Fibroblast of lung (primary cell): Measurements from ENCODE around the gene CNN3. TPM values are rescaled to one million over a fixed set of nuclear protein-coding genes. Genes with fewer than 3 reads are reported as not detected.

Experiments
- DNase-seq, 2 donors: peaks; one replicate each; pipeline versions ENCODE4 v3.0.0 to v3.0.0-alpha.2; 2010; ENCODE audit warnings: low read depth in 2 of 2
- H2AFZ ChIP-seq: 2 replicates; pipeline ENCODE4 v1.5.1; 2012; ENCODE audit warnings: low read length, control low read depth, inconsistent platforms
- H3K27ac ChIP-seq: 2 replicates; pipeline ENCODE4 v1.5.1; 2011; ENCODE audit warnings: low read length, control low read depth; ENCODE audit not compliant: insufficient read depth
- H3K27me3 ChIP-seq: 2 replicates; pipeline ENCODE4 v1.5.1; 2011; ENCODE audit warnings: mild to moderate bottlenecking, low read length; ENCODE audit not compliant: control insufficient read depth, insufficient read depth
- H3K36me3 ChIP-seq: 2 replicates; pipeline ENCODE4 v1.5.1; 2011; ENCODE audit warnings: low read length; ENCODE audit not compliant: control insufficient read depth, insufficient read depth
- H3K4me1 ChIP-seq: 2 replicates; pipeline ENCODE4 v1.5.1; 2011; ENCODE audit warnings: low read length; ENCODE audit not compliant: control insufficient read depth, insufficient read depth; ENCODE audit errors: extremely low read depth
- H3K4me2 ChIP-seq: 2 replicates; pipeline ENCODE4 v1.5.1; 2011; ENCODE audit warnings: low read length, control low read depth; ENCODE audit not compliant: insufficient read depth; ENCODE audit errors: extremely low read depth
- H3K4me3 ChIP-seq, 4 experiments: fragments of 200-600 bp in 1 of 4; sonication (generic) in 1 of 4; replicated peaks in 1 of 4; 2 replicates each; pipeline ENCODE4 v1.5.1; 2011 to 2016; ENCODE audit warnings: low read length in 4 of 4, low read depth in 3 of 4, mild to moderate bottlenecking in 3 of 4, control low read depth in 2 of 4, inconsistent platforms in 1 of 4, mixed read lengths in 1 of 4; ENCODE audit not compliant: insufficient read depth in 1 of 4; ENCODE audit errors: control extremely low read depth in 1 of 4
- H3K79me2 ChIP-seq: 2 replicates; pipeline ENCODE4 v1.5.1; 2012; ENCODE audit warnings: mild to moderate bottlenecking, low read length, inconsistent platforms; ENCODE audit not compliant: control insufficient read depth, insufficient read depth
- H3K9ac ChIP-seq: 2 replicates; pipeline ENCODE4 v1.5.1; 2011; ENCODE audit warnings: mild to moderate bottlenecking, low read length, control low read depth; ENCODE audit not compliant: insufficient read depth
- H3K9me3 ChIP-seq: 2 replicates; pipeline ENCODE4 v1.5.1; 2012; ENCODE audit warnings: low read depth, low read length; ENCODE audit not compliant: control insufficient read depth, insufficient read depth
- H4K20me1 ChIP-seq: 2 replicates; pipeline ENCODE4 v1.5.1; 2011; ENCODE audit warnings: low read length; ENCODE audit not compliant: control insufficient read depth, insufficient read depth; ENCODE audit errors: extremely low read depth
- EZH2 ChIP-seq: IDR thresholded peaks from 2 replicates; pipeline ENCODE4 v1.5.1; 2012; ENCODE audit warnings: low read length, control low read depth, mild to moderate bottlenecking; ENCODE audit errors: missing control alignments
- polyA plus RNA-seq, 2 donors: library from polyadenylated mRNA; depleted of rRNA in 1 of 2; stranded (reverse) in 1 of 2; unstranded in 1 of 2; fragments of >200 nt; gene quantifications; 2 replicates each; pipeline ENCODE4 v1.2.1, GENCODE V29; 2011 to 2012; ENCODE audit warnings: missing spikeins in 1 of 2
- total RNA-seq: library from RNA; depleted of rRNA; stranded (reverse); fragments of >200 nt; gene quantifications from 2 replicates; pipeline ENCODE4 v1.2.1, GENCODE V29; 2014
- TF ChIP-seq, protein P1 (sequence below), 2 donors: IDR thresholded peaks in 1 of 2; conservative IDR thresholded peaks in 1 of 2; 1 replicate in 1 of 2; 2 replicates in 1 of 2; pipeline ENCODE4 v1.5.1; 2011 to 2012; ENCODE audit warnings: low read length in 2 of 2, control low read depth in 1 of 2, inconsistent platforms in 1 of 2, low read depth in 1 of 2, mild to moderate bottlenecking in 1 of 2

Gene CNN3
- total and polyA plus RNA-seq, 2 donors (not counting 1 experiment from before 2014, with no cell fraction given) = 601 to 670 TPM

DNA sequence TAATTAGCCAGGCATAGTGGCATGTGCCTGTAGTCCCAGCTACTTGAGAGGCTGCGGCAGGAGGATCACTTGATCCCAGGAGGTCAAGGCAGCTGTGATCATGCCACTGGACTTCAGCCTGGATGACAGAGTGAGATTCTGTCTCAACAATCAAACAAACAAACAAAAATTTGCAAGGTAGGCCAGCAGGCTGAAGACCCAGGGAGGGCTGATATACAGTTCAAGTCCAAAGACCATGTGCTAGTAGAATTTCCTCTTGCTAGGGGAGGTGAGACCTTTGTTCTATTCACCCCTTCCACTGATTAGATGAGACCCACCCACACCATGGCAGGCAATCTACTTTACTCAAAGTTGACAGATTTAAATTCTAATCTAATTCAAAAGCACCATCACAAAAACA lies 31.2 kb upstream of the CNN3 start:
- no peak overlapping the region for H3K27ac ChIP-seq

DNA sequence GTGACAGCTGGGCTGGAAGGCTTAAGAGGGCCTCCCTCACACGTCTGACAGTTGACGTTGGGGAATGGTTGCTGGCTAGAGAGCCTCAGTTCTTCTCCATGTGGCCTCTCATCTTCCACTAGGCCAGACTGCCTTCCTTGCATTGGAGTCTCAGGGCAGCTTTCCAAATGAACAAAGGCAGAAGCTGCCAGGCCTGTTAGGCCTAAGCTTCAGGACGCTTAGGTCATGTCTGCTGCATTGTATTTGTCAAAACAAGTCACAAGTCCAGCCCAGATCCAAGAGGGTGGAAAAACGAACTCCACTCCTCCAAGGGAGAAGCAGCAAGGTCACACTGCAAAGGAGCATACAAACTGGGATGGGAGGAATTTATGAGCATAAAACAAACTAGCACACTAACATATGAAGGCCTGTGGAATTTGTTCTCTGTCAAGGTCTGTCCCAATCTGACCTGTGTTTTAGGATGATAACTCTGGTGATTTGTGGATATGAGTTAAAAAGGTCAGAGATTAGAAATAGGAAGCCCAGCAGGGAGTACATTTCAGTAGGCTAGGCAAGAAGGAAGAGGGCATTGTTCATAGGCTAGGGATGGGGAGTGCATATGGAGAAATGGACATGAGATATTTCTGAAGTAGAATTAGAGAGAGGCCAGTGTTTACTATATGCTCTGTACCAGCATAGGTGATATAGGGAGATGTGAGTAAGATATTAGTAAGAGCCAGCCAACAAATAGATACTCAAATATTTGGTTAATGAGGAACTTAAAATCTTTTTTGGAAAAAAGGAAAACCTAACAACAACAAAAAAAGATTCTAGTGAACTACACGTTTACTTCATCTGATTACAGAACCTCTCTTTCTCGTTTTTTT lies 29.1 kb upstream of the CNN3 start:
- H3K4me2 ChIP-seq = no peak overlapping the region
- H2AFZ ChIP-seq = no peak overlapping the region
- H3K79me2 ChIP-seq = no peaks in the 10 kb centered on the region
- TF ChIP-seq, protein P1, sequence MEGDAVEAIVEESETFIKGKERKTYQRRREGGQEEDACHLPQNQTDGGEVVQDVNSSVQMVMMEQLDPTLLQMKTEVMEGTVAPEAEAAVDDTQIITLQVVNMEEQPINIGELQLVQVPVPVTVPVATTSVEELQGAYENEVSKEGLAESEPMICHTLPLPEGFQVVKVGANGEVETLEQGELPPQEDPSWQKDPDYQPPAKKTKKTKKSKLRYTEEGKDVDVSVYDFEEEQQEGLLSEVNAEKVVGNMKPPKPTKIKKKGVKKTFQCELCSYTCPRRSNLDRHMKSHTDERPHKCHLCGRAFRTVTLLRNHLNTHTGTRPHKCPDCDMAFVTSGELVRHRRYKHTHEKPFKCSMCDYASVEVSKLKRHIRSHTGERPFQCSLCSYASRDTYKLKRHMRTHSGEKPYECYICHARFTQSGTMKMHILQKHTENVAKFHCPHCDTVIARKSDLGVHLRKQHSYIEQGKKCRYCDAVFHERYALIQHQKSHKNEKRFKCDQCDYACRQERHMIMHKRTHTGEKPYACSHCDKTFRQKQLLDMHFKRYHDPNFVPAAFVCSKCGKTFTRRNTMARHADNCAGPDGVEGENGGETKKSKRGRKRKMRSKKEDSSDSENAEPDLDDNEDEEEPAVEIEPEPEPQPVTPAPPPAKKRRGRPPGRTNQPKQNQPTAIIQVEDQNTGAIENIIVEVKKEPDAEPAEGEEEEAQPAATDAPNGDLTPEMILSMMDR (conservative IDR thresholded peaks at IDR 0.05 in 1 of 2, IDR thresholded peaks at IDR 0.05 in 1 of 2; ENCODE audit: low read depth in 1 of 2, low read length in 2 of 2) = no peak
- no peak for TF ChIP-seq EZH2
- H3K4me3 ChIP-seq = no peak overlapping the region
- no peaks in the 10 kb centered on the region for H3K27me3 ChIP-seq
- H3K9ac ChIP-seq = no peak overlapping the region
- no peaks in the 10 kb centered on the region for H4K20me1 ChIP-seq
- H3K4me1 ChIP-seq = peaks cover 2% of the 10 kb centered on the region
- no peaks in the 10 kb centered on the region for H3K36me3 ChIP-seq
- no peak overlapping the region for H3K27ac ChIP-seq
- no peaks in the 10 kb centered on the region for H3K9me3 ChIP-seq
- DNase-seq = peak; percentile 27 to 48

More for the DNA sequence above, 31.2 kb upstream of the CNN3 start:
- H3K36me3 ChIP-seq = no peaks in the 10 kb centered on the region
- no peak overlapping the region for H3K4me3 ChIP-seq
- peaks cover 2% of the 10 kb centered on the region for H3K4me1 ChIP-seq
- no peak for DNase-seq
- H3K4me2 ChIP-seq = no peak overlapping the region
- H4K20me1 ChIP-seq = no peaks in the 10 kb centered on the region
- no peaks in the 10 kb centered on the region for H3K79me2 ChIP-seq
- no peak overlapping the region for H3K9ac ChIP-seq
- no peak for TF ChIP-seq EZH2
- TF ChIP-seq, protein P1 (conservative IDR thresholded peaks at IDR 0.05 in 1 of 2, IDR thresholded peaks at IDR 0.05 in 1 of 2; ENCODE audit: low read depth in 1 of 2, low read length in 2 of 2) = no peak
- H3K27me3 ChIP-seq = no peaks in the 10 kb centered on the region
- no peaks in the 10 kb centered on the region for H3K9me3 ChIP-seq
- H2AFZ ChIP-seq = no peak overlapping the region

DNA sequence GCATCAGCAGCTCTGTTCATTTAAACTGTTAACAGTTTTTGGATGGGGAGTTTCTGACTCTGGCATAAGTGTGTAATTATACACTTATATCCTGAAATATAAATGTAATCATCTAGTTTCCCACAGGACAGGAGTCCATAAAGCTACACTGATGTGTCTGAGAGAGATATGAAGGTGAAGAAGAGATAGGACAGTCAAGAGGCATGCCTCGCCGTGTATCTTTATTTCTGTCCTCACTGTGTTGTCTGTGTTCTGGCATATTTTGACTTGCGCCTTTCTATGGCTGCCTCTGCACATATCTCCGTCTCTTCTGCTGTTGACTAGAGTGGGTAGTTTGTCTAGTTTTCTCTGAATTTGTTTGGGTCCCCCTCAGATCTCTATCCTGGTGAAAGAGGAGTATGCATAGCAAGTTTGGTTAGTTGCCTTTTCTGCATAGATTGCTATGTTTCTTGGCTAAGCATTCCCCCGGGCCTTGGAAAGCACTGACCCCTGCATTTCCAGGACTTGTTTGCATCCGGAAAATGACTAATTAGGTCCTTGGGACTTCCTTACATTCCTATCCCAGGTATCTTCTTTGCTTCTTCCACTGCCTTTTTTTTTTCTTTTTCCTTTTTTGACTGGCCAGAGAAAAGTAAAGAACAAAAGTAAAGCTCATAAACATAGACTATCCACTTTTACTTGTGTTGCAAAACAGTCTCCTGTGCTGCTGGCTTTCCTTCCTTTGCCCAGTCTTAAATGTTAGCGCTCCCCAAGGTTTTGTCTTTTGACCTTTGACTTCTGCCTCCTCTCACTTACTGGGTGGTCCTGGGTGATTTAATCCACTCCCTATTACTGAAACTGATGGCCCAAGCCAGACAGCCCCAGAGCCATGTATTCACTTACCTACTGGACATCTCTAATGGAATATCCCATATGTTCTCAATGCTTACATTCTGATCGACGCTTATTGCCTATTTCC lies 27.6 kb upstream of the CNN3 start:
- TF ChIP-seq EZH2 = no peak
- TF ChIP-seq, protein P1 (conservative IDR thresholded peaks at IDR 0.05 in 1 of 2, IDR thresholded peaks at IDR 0.05 in 1 of 2; ENCODE audit: low read depth in 1 of 2, low read length in 2 of 2) = no peak
- Histone ChIP-seq H3K4me3 (no peak overlapping the region), H3K27ac (no peak overlapping the region), H4K20me1 (no peaks in the 10 kb centered on the region), H2AFZ (no peak overlapping the region), H3K36me3 (no peaks in the 10 kb centered on the region), H3K79me2 (no peaks in the 10 kb centered on the region), H3K9ac (no peak overlapping the region), H3K4me1 (peaks cover 7% of the 10 kb centered on the region), H3K27me3 (no peaks in the 10 kb centered on the region), H3K9me3 (no peaks in the 10 kb centered on the region), H3K4me2 (no peak overlapping the region)
- DNase-seq = peak in 1 of 2 donors; percentile 42
